NCI-H187 treated with DMSO at 0.1 percent for 48 hours (cell line): ENCODE data around the gene DOCK2.

Experiments used
- DNase-seq: peaks from one replicate; lab custom pipeline; 2025; lab: John Stamatoyannopoulos, UW

The DOCK2 gene

GRCh38 chr5:169909945-169910344 is 272.9 kb downstream of the DOCK2 start:
- no peak for DNase-seq

GRCh38 chr5:169910393-169910792 is 273.3 kb downstream of the DOCK2 start:
- DNase-seq: no peak

GRCh38 chr5:169911448-169912212 is 274.6 kb downstream of the DOCK2 start:
- no peak for DNase-seq

- DNase-seq: no peak
Measured at GRCh38 chr5:169913479-169913878, 276.4 kb downstream of the DOCK2 start.

- no peak for DNase-seq
Measured at GRCh38 chr5:169914766-169915165, 277.7 kb downstream of the DOCK2 start.

GRCh38 chr5:169917500-169917899 is 280.4 kb downstream of the DOCK2 start:
- no peak for DNase-seq

GRCh38 chr5:169918228-169918627 is 281.2 kb downstream of the DOCK2 start:
- DNase-seq: no peak

- no peak for DNase-seq
Measured at GRCh38 chr5:169920474-169920873, 283.4 kb downstream of the DOCK2 start.

- DNase-seq: no peak
Measured at GRCh38 chr5:169921384-169921783, 284.3 kb downstream of the DOCK2 start.

- no peak for DNase-seq
Measured at GRCh38 chr5:169921949-169922348, 284.9 kb downstream of the DOCK2 start.

- DNase-seq: no peak
Measured at GRCh38 chr5:169922474-169922873, 285.4 kb downstream of the DOCK2 start.

- DNase-seq: no peak
Measured at GRCh38 chr5:169923988-169924387, 286.9 kb downstream of the DOCK2 start.

GRCh38 chr5:169933127-169933526 is 296.1 kb downstream of the DOCK2 start:
- no peak for DNase-seq

GRCh38 chr5:169933616-169934015 is 296.5 kb downstream of the DOCK2 start:
- no peak for DNase-seq

- DNase-seq: no peak
Measured at GRCh38 chr5:169934990-169935389, 297.9 kb downstream of the DOCK2 start.

GRCh38 chr5:169935762-169936161 is 298.7 kb downstream of the DOCK2 start:
- DNase-seq: no peak

- no peak for DNase-seq
Measured at GRCh38 chr5:169938439-169938838, 301.4 kb downstream of the DOCK2 start.

- DNase-seq: no peak
Measured at GRCh38 chr5:169939731-169940130, 302.7 kb downstream of the DOCK2 start.

- DNase-seq: no peak
Measured at GRCh38 chr5:169941542-169941941, 304.5 kb downstream of the DOCK2 start.

- DNase-seq: no peak
Measured at GRCh38 chr5:169942181-169942580, 305.1 kb downstream of the DOCK2 start.

GRCh38 chr5:169943026-169943425 is 306.0 kb downstream of the DOCK2 start:
- no peak for DNase-seq

GRCh38 chr5:169944115-169944514 is 307.0 kb downstream of the DOCK2 start:
- DNase-seq: no peak

GRCh38 chr5:169944922-169945680 is 308.0 kb downstream of the DOCK2 start:
- no peak for DNase-seq
